IPS-18a (cell line): ENCODE results near the gene IFNG-AS1.

Experiments
- H3K27ac ChIP-seq: one replicate; pipeline ENCODE4 v1.5.1; 2013; ENCODE audit warnings: low read length
- H3K27me3 ChIP-seq: one replicate; pipeline ENCODE4 v1.6.1; 2013; ENCODE audit warnings: mild to moderate bottlenecking, low read length; ENCODE audit not compliant: control insufficient read depth, insufficient read depth
- H3K36me3 ChIP-seq: one replicate; pipeline ENCODE4 v1.6.1; 2013; ENCODE audit warnings: low read depth, low read length; ENCODE audit not compliant: control insufficient read depth
- H3K4me1 ChIP-seq: one replicate; pipeline ENCODE4 v1.6.1; 2013; ENCODE audit warnings: low read depth, low read length; ENCODE audit not compliant: control insufficient read depth
- H3K4me3 ChIP-seq: one replicate; pipeline ENCODE4 v1.5.1; 2013; ENCODE audit warnings: low read length
- H3K9ac ChIP-seq: one replicate; pipeline ENCODE4 v1.6.1; 2013; ENCODE audit warnings: mild to moderate bottlenecking, low read length, moderate library complexity
- H3K9me3 ChIP-seq: one replicate; pipeline ENCODE4 v1.6.1; 2013; ENCODE audit warnings: low read depth, low read length; ENCODE audit not compliant: control insufficient read depth

The IFNG-AS1 gene

GRCh38 chr12:68040450-68041075 is 51.3 kb downstream of the IFNG-AS1 start:
- H3K9me3 ChIP-seq, result no peaks in the 10 kb centered on the region
- no peaks in the 10 kb centered on the region for H3K27me3 ChIP-seq
- H3K4me3 ChIP-seq, result no peak overlapping the region
- H3K9ac ChIP-seq, result no peak overlapping the region
- H3K27ac ChIP-seq, result no peak overlapping the region
- H3K4me1 ChIP-seq, result no peaks in the 10 kb centered on the region
- no peaks in the 10 kb centered on the region for H3K36me3 ChIP-seq

DNA sequence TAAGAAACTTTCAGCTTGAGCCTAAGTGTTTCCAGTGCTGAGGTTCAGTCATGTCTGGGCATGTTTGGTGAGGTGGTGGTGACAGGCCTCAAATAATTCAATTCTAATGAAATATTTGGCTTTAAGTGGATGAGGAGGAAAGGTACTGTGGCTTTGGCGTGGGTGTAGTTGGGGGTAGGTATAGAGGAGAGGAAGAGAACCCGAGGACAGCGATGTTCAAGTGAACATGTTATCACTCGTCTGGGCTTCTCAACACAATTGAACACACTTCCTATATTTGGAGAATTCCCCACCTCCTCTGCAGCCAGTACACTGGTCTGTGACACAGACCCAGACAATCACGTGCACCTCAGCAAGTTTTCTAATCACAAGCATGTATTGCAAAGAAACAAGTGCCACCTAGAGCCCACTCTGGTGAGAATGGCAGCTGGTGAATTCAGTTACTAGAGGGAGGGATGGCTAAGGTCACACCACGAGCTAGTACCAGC is 53.0 kb downstream of the IFNG-AS1 start:
- Histone ChIP-seq H3K27me3 (no peaks in the 10 kb centered on the region), H3K4me3 (no peak overlapping the region), H3K36me3 (no peaks in the 10 kb centered on the region), H3K9ac (no peak overlapping the region), H3K4me1 (no peaks in the 10 kb centered on the region), H3K9me3 (no peaks in the 10 kb centered on the region), H3K27ac (no peak overlapping the region)

DNA sequence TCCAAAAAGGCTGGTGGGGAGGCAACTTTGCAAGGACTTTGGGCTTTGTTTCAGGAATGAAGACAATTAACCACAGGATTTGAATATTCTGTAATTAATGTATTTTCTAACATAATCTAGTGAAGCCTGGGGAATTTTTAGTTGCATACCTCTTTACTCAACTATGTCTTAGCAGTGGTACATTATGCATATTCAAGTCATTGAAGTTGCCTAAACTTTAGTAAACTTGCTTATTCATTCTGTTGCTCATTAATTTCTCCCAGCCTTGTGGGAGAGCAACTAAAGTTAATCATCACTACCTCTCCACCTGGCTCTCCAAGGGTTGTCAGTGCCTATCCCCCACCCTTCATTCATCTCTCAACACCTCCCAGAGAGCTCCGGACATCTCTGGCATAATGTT is 54.2 kb downstream of the IFNG-AS1 start:
- no peak overlapping the region for H3K9ac ChIP-seq
- no peaks in the 10 kb centered on the region for H3K27me3 ChIP-seq
- H3K9me3 ChIP-seq, result no peaks in the 10 kb centered on the region
- no peak overlapping the region for H3K4me3 ChIP-seq
- no peaks in the 10 kb centered on the region for H3K4me1 ChIP-seq
- no peak overlapping the region for H3K27ac ChIP-seq
- no peaks in the 10 kb centered on the region for H3K36me3 ChIP-seq

- Histone ChIP-seq H3K27ac (no peak overlapping the region), H3K9ac (no peak overlapping the region), H3K9me3 (no peaks in the 10 kb centered on the region), H3K36me3 (no peaks in the 10 kb centered on the region), H3K4me3 (no peak overlapping the region), H3K27me3 (no peaks in the 10 kb centered on the region), H3K4me1 (no peaks in the 10 kb centered on the region)
These were observed 59.5 kb downstream of the IFNG-AS1 start for GRCh38 chr12:68048648-68049297.

DNA sequence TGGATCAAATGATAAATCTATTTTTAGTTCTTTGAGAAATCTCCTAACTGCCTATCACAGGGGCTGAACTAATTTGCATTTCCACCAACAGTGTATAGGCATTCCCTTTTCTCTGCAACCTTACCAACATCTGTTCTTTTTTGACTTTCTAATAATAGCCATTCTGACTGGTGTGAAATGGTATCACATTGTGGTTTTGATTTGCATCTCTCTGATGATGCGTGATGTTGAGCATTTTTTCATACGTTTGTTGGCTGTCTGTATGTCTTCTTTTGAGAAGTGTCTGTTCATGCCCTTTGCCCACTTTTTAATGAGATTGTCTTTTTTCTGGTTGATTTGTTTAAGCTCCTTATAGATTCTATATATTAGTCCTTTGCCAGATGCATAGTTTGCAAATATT is 67.1 kb downstream of the IFNG-AS1 start:
- H3K36me3 ChIP-seq, result no peaks in the 10 kb centered on the region
- H3K4me3 ChIP-seq, result no peak overlapping the region
- no peaks in the 10 kb centered on the region for H3K4me1 ChIP-seq
- H3K9me3 ChIP-seq, result no peaks in the 10 kb centered on the region
- H3K9ac ChIP-seq, result no peak overlapping the region
- no peaks in the 10 kb centered on the region for H3K27me3 ChIP-seq
- no peak overlapping the region for H3K27ac ChIP-seq

DNA sequence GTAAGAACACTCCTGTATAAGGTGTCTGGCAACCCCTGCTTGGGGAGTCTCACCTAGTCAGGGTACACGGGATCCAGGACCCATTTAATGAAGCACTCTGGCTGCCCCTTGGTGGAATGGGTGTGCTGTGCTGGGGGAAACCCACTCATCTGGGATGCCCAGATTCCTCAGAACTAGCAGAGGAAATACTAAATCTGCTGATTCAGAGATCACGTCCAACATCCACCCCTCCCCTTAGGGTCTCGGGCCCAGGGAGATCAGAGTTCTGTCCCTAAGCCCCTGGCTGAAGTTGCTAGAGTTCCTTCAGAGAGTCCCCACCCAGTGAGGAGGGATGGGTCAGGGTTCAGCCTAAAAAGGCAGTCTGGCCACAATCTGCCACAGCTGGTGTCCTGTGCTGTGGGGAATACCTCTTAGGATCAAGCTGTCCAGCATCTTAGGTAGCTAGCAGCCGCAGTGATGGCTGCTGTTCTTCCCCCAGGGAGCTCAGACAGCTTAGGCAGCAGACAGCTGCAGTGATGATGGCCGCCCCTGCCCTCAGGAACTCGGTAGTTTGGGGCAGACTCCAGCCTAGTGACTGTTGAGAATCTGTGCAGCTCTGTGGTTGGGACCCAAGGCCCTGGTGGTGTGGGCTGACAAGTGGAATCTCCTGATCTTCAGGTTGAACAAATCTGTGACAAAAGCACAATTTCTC is 74.8 kb downstream of the IFNG-AS1 start:
- H3K27ac ChIP-seq, result no peak overlapping the region
- H3K9me3 ChIP-seq, result peaks cover 10% of the 10 kb centered on the region
- H3K27me3 ChIP-seq, result no peaks in the 10 kb centered on the region
- no peaks in the 10 kb centered on the region for H3K4me1 ChIP-seq
- no peak overlapping the region for H3K9ac ChIP-seq
- no peak overlapping the region for H3K4me3 ChIP-seq
- no peaks in the 10 kb centered on the region for H3K36me3 ChIP-seq

- Histone ChIP-seq H3K27me3 (no peaks in the 10 kb centered on the region), H3K9ac (no peak overlapping the region), H3K36me3 (no peaks in the 10 kb centered on the region), H3K4me1 (no peaks in the 10 kb centered on the region), H3K9me3 (peaks cover 10% of the 10 kb centered on the region), H3K4me3 (no peak overlapping the region), H3K27ac (no peak overlapping the region)
These were observed 75.9 kb downstream of the IFNG-AS1 start for GRCh38 chr12:68065163-68065562.

DNA sequence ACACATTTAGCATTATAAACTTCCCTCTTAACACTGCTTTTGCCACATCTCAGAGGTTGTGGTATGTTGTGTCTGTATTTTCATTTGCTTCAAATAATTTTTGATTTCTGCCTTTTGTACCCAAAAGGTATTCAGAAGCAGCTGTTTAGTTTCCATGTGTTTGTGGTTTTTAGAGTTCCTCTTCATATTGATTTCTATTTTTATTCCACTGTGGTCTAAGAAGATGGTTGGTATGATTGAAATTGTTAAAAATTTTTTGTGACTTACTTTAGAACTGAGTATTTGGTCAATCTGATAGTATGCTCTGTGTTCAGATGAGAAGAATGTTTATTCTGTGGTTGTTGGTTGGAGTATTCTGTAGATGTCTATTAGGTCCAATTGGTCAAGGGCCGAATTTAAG is 76.4 kb downstream of the IFNG-AS1 start:
- Histone ChIP-seq H3K36me3 (no peaks in the 10 kb centered on the region), H3K27ac (no peak overlapping the region), H3K4me1 (no peaks in the 10 kb centered on the region), H3K4me3 (no peak overlapping the region), H3K27me3 (no peaks in the 10 kb centered on the region), H3K9me3 (peaks cover 10% of the 10 kb centered on the region), H3K9ac (no peak overlapping the region)

GRCh38 chr12:68067762-68068376 is 78.6 kb downstream of the IFNG-AS1 start:
- Histone ChIP-seq H3K4me1 (no peaks in the 10 kb centered on the region), H3K36me3 (no peaks in the 10 kb centered on the region), H3K27ac (no peak overlapping the region), H3K9ac (no peak overlapping the region), H3K9me3 (peaks cover 10% of the 10 kb centered on the region), H3K27me3 (no peaks in the 10 kb centered on the region), H3K4me3 (no peak overlapping the region)

DNA sequence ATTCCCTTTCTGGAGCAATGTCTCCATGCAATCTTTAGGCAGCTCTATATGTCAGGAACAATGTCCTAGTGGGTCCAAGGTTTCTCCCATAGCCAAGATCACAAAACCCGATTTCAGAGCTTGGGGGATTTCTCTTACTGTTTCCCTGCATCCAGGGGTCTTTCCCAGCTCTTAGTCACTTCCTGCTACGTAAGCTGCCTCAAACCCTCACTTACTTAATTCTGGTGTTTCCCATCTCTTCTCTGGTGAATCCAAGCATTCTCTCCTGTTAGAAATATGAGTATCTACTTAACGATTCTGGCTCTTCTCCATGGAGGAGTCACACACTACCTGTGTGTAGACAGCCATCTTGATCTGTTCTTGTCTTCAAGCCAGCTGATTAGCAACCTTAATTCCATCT is 80.0 kb downstream of the IFNG-AS1 start:
- H3K27me3 ChIP-seq, result no peaks in the 10 kb centered on the region
- no peaks in the 10 kb centered on the region for H3K4me1 ChIP-seq
- H3K9me3 ChIP-seq, result peaks cover 10% of the 10 kb centered on the region

More for the DNA sequence above, 80.0 kb downstream of the IFNG-AS1 start:
- no peak overlapping the region for H3K27ac ChIP-seq
- no peak overlapping the region for H3K9ac ChIP-seq
- H3K4me3 ChIP-seq, result no peak overlapping the region
- H3K36me3 ChIP-seq, result no peaks in the 10 kb centered on the region
